ENCODE data around the gene HGS. TPM values are rescaled to one million over a fixed set of nuclear protein-coding genes. Genes with fewer than 3 reads are reported as not detected.

HGS gene
- total and polyA plus RNA-seq, 2 experiments from 2014 or later: 59.2 to 128 TPM

GRCh38 chr17:81713004-81713555, 29.3 kb downstream of the HGS start:
- Histone ChIP-seq H3K4me3 (peak overlapping the region; percentile 79), H3K9me3 (ENCODE audit: low read depth) (no peaks in the 10 kb centered on the region), H3K36me3 (replicated peaks; ENCODE audit: insufficient read depth, low read depth) (no peaks in the 10 kb centered on the region), H3K27ac (peak overlapping the region; percentile 84), H3K9me2 (replicated peaks; ENCODE audit: insufficient read depth) (no peaks in the 10 kb centered on the region), H3K4me1 (ENCODE audit: insufficient read depth) (peaks cover 31% of the 10 kb centered on the region), H4K20me1 (ENCODE audit: insufficient read depth, poor library complexity, severe bottlenecking) (no peaks in the 10 kb centered on the region), H2AFZ (no peak overlapping the region), H3K4me2 (peak overlapping the region; percentile 97), H3K79me2 (peaks cover 28% of the 10 kb centered on the region), H3K27me3 (no peaks in the 10 kb centered on the region)
- no peak for TF ChIP-seq CTCF (IDR thresholded peaks at IDR 0.05; ENCODE audit: poor library complexity)
- 31% methylated on average over 18 of the region's 18 CpGs for WGBS (ENCODE audit: low lambda C conversion rate, missing lambda C conversion rate)
- no peak for DNase-seq (ENCODE audit: low spot score)

GRCh38 chr17:81713556-81714411, 30.0 kb downstream of the HGS start:
- Histone ChIP-seq H3K4me3 (no peak overlapping the region), H3K4me1 (ENCODE audit: insufficient read depth) (peaks cover 31% of the 10 kb centered on the region), H3K79me2 (peaks cover 28% of the 10 kb centered on the region), H3K36me3 (replicated peaks; ENCODE audit: insufficient read depth, low read depth) (no peaks in the 10 kb centered on the region), H3K4me2 (peak overlapping the region; percentile 97), H3K27ac (peak overlapping the region; percentile 84), H3K9me3 (ENCODE audit: low read depth) (no peaks in the 10 kb centered on the region), H3K27me3 (no peaks in the 10 kb centered on the region), H4K20me1 (ENCODE audit: insufficient read depth, poor library complexity, severe bottlenecking) (no peaks in the 10 kb centered on the region), H2AFZ (no peak overlapping the region), H3K9me2 (replicated peaks; ENCODE audit: insufficient read depth) (no peaks in the 10 kb centered on the region)
- DNase-seq (ENCODE audit: low spot score): peak; percentile 58
- TF ChIP-seq CTCF (IDR thresholded peaks at IDR 0.05; ENCODE audit: poor library complexity) (no peak), EZH2 (IDR thresholded peaks at IDR 0.05; ENCODE audit: borderline replicate concordance) (no peak), EZH2phosphoT487 (IDR thresholded peaks at IDR 0.05; ENCODE audit: low read depth, severe bottlenecking, unreplicated experiment) (no peak)
- WGBS (ENCODE audit: low lambda C conversion rate, missing lambda C conversion rate): 80% methylated on average over 29 of the region's 36 CpGs

- 97% methylated on average over 39 of the region's 39 CpGs for WGBS (ENCODE audit: low lambda C conversion rate, missing lambda C conversion rate)
- Histone ChIP-seq H3K36me3 (replicated peaks; ENCODE audit: insufficient read depth, low read depth) (no peaks in the 10 kb centered on the region), H3K4me3 (no peak overlapping the region), H3K79me2 (peaks cover 28% of the 10 kb centered on the region), H3K4me1 (ENCODE audit: insufficient read depth) (peaks cover 31% of the 10 kb centered on the region), H2AFZ (no peak overlapping the region), H3K4me2 (peak overlapping the region; percentile 97), H4K20me1 (ENCODE audit: insufficient read depth, poor library complexity, severe bottlenecking) (no peaks in the 10 kb centered on the region), H3K27ac (no peak overlapping the region), H3K9me3 (ENCODE audit: low read depth) (no peaks in the 10 kb centered on the region), H3K9me2 (replicated peaks; ENCODE audit: insufficient read depth) (no peaks in the 10 kb centered on the region), H3K27me3 (no peaks in the 10 kb centered on the region)
- DNase-seq (ENCODE audit: low spot score): no peak
- TF ChIP-seq EZH2 (IDR thresholded peaks at IDR 0.05; ENCODE audit: borderline replicate concordance) (no peak), CTCF (IDR thresholded peaks at IDR 0.05; ENCODE audit: poor library complexity) (no peak), EZH2phosphoT487 (IDR thresholded peaks at IDR 0.05; ENCODE audit: low read depth, severe bottlenecking, unreplicated experiment) (no peak)
These were observed 30.7 kb downstream of the HGS start for GRCh38 chr17:81714412-81715106.
